GM12891 (cell line): ENCODE data around the gene ZNF592.

Experiments used
- POLR2A ChIP-seq: IDR thresholded peaks from 2 replicates; pipeline ENCODE4 v1.6.1; 2011; ENCODE audit warnings: low read depth, low read length, control low read depth
- POLR2AphosphoS5 ChIP-seq: IDR thresholded peaks from 2 replicates; pipeline ENCODE4 v1.6.1; 2011; ENCODE audit warnings: low read depth, low read length, control low read depth

DNA sequence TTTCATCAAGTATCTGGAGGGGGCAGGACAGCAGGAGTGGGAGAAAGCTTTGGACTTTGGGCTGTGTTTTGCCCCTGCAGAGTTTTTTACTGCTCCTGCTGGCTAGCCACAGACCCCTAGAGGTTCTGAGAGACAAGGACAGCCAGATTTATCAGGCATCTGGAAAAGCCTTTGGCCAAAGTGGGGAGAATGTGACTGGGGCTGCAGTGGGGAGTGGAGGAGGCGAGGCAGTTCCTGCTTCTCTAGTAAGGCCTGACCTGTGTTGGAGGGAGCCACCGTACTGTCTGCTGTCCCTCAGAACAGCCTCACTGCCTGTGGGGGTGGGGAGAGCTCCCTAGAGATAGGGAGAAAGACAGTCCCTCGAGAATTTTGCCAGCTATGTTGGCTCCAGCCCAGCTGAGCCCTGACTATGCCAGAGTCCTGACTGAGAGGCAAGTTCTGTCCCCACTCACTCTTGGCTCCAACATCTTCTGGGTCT lies 70.9 kb downstream of the ZNF592 start:
- TF ChIP-seq POLR2AphosphoS5 (no peak), POLR2A (no peak)
